HCT116 (cell line): Measurements from ENCODE around the gene NAA35. TPM values are rescaled to one million over a fixed set of nuclear protein-coding genes. Genes with fewer than 3 reads are reported as not detected.

Experiments
- ATAC-seq: fragments of 200-7000 bp; cut with Tn5 transposase; 2 replicates; pipeline ENCODE4 v1.9.1; 2020; ENCODE audit warnings: mild to moderate bottlenecking, moderate library complexity
- BruUV-seq: library from RNA; stranded (reverse); fragments of 400-500 nt; replicated peaks from 2 replicates; lab custom pipeline; 2021; lab: Mats Ljungman, UMichigan
- CTCF ChIA-PET: fragments of 300-600 bp; sonication (Branson Sonifier 250); formaldehyde crosslinking; loops from one replicate; lab custom pipeline; 2021; ENCODE audit warnings: antibody characterized with exemption; lab: Charles Lee
- POLR2A ChIA-PET: fragments of 300-600, 350-600 bp; sonication (Branson Sonifier 250); formaldehyde crosslinking; loops from one replicate; lab custom pipeline; 2021; ENCODE audit warnings: antibody characterized with exemption; lab: Charles Lee
- RAD21 ChIA-PET, 2 experiments: fragments of 300-600 bp; sonication (Branson Sonifier 250); formaldehyde crosslinking; loops; one replicate each; lab custom pipeline; 2023; ENCODE audit warnings: low total read pairs in 2 of 2; ENCODE audit not compliant: uncharacterized antibody in 2 of 2, unreplicated experiment in 2 of 2, low non-redundant PET in 1 of 2; lab: Charles Lee
- DNase-seq: peaks from one replicate; pipeline ENCODE4 v3.0.0-alpha.2; 2010; ENCODE audit warnings: low read depth, low spot score
- H2AFZ ChIP-seq: fragments of 200-600 bp; shearing (Covaris generic), sonication (generic); 2 replicates; pipeline ENCODE4 v1.6.1; 2017; ENCODE audit warnings: low read depth, mixed run types, mixed read lengths, antibody characterized with exemption, low read length; ENCODE audit not compliant: poor library complexity, severe bottlenecking
- H3K27ac ChIP-seq: 2 replicates; pipeline ENCODE4 v1.5.1; 2012; ENCODE audit warnings: low read depth, low read length
- H3K27me3 ChIP-seq: fragments of 200-600 bp; sonication (generic); 2 replicates; pipeline ENCODE4 v1.6.1; 2016; ENCODE audit warnings: mixed run types, low read length, mixed read lengths; ENCODE audit not compliant: insufficient read depth
- H3K36me3 ChIP-seq, 2 experiments: fragments of 200-500 bp in 1 of 2; fragments of 200-600 bp in 1 of 2; sonication (Bioruptor generic) in 1 of 2; sonication (generic) in 1 of 2; 2 replicates each; pipeline versions ENCODE4 v1.5.1 to v1.6.1; 2014 to 2016; ENCODE audit warnings: low read length in 2 of 2, inconsistent platforms in 1 of 2, mixed read lengths in 1 of 2, mixed run types in 1 of 2; ENCODE audit not compliant: insufficient read depth in 2 of 2, control insufficient read depth in 1 of 2
- H3K4me1 ChIP-seq, 2 experiments: fragments of 200-600 bp in 1 of 2; sonication (generic) in 1 of 2; 2 replicates each; pipeline versions ENCODE4 v1.5.1 to v1.6.1; 2012 to 2017; ENCODE audit warnings: low read length in 2 of 2, inconsistent platforms in 1 of 2, mild to moderate bottlenecking in 1 of 2, mixed read lengths in 1 of 2, mixed run types in 1 of 2, moderate library complexity in 1 of 2; ENCODE audit not compliant: insufficient read depth in 2 of 2, control insufficient read depth in 1 of 2
- H3K4me2 ChIP-seq: fragments of 200-600 bp; sonication (generic); 2 replicates; pipeline ENCODE4 v1.6.1; 2017; ENCODE audit warnings: mixed run types, low read length, mixed read lengths
- H3K4me3 ChIP-seq, 2 experiments: fragments of 200-600 bp in 1 of 2; sonication (generic) in 1 of 2; replicated peaks in 1 of 2; 2 replicates each; pipeline ENCODE4 v1.5.1; 2011 to 2016; ENCODE audit warnings: low read length in 2 of 2, control low read depth in 1 of 2, low read depth in 1 of 2, mild to moderate bottlenecking in 1 of 2, mixed read lengths in 1 of 2, mixed run types in 1 of 2
- H3K79me2 ChIP-seq: fragments of 200-600 bp; sonication (generic); 2 replicates; pipeline ENCODE4 v1.6.1; 2017; ENCODE audit warnings: mild to moderate bottlenecking, mixed run types, low read length, moderate library complexity, mixed read lengths; ENCODE audit not compliant: insufficient read depth
- H3K9ac ChIP-seq: fragments of 200-600 bp; sonication (generic); 2 replicates; pipeline ENCODE4 v1.6.1; 2016; ENCODE audit warnings: low read length, mixed read lengths
- H3K9me2 ChIP-seq: fragments of 200-600 bp; sonication (generic), shearing (Covaris generic); 2 replicates; pipeline ENCODE4 v1.6.1; 2017; ENCODE audit warnings: mixed run types, mild to moderate bottlenecking, moderate library complexity; ENCODE audit not compliant: insufficient read depth
- H3K9me3 ChIP-seq, 2 experiments: fragments of 200-500 bp in 1 of 2; fragments of 200-600 bp in 1 of 2; sonication (Bioruptor generic) in 1 of 2; sonication (generic) in 1 of 2; 2 replicates each; pipeline ENCODE4 v1.6.1; 2014 to 2017; ENCODE audit warnings: low read length in 2 of 2, mixed read lengths in 2 of 2, inconsistent platforms in 1 of 2, low read depth in 1 of 2, mild to moderate bottlenecking in 1 of 2, mixed run types in 1 of 2, moderate library complexity in 1 of 2; ENCODE audit not compliant: control insufficient read depth in 1 of 2, insufficient read depth in 1 of 2
- H4K20me1 ChIP-seq: fragments of 200-600 bp; sonication (generic), shearing (Covaris generic); 2 replicates; pipeline ENCODE4 v1.6.1; 2017; ENCODE audit warnings: mixed run types, mild to moderate bottlenecking, moderate library complexity; ENCODE audit not compliant: insufficient read depth
- CBX3 ChIP-seq: IDR thresholded peaks from 2 replicates; pipeline ENCODE4 v1.6.1; 2012; ENCODE audit warnings: low read depth
- CTCF ChIP-seq, 3 experiments: fragments of 200-600 bp in 1 of 3; sonication (generic) in 1 of 3; IDR thresholded peaks in 2 of 3; conservative IDR thresholded peaks in 1 of 3; 2 replicates each; pipeline ENCODE4 v1.5.1; 2012 to 2017; ENCODE audit warnings: low read depth in 2 of 3, low read length in 2 of 3, antibody characterized with exemption in 1 of 3, borderline replicate concordance in 1 of 3, control low read depth in 1 of 3, mild to moderate bottlenecking in 1 of 3, mixed read lengths in 1 of 3, mixed run types in 1 of 3, moderate library complexity in 1 of 3; ENCODE audit not compliant: insufficient read depth in 1 of 3
- EGR1 ChIP-seq: IDR thresholded peaks from 2 replicates; pipeline ENCODE4 v1.6.1; 2012; ENCODE audit warnings: low read depth
- POLR2AphosphoS5 ChIP-seq: IDR thresholded peaks from 2 replicates; pipeline ENCODE4 v1.6.1; 2011; ENCODE audit warnings: mild to moderate bottlenecking, low read depth, low read length, moderate library complexity
- RAD21 ChIP-seq: IDR thresholded peaks from 2 replicates; pipeline ENCODE4 v1.6.1; 2012; ENCODE audit warnings: low read depth, mild to moderate bottlenecking
- SIN3A ChIP-seq: IDR thresholded peaks from 2 replicates; pipeline ENCODE4 v1.6.1; 2012; ENCODE audit warnings: low read depth
- SP1 ChIP-seq: IDR thresholded peaks from 2 replicates; pipeline ENCODE4 v1.6.1; 2012; ENCODE audit warnings: low read depth
- SRF ChIP-seq: IDR thresholded peaks from 2 replicates; pipeline ENCODE4 v1.6.1; 2012; ENCODE audit warnings: low read depth
- TCF7L2 ChIP-seq: IDR thresholded peaks from 2 replicates; pipeline ENCODE4 v1.7.0; 2011; ENCODE audit warnings: borderline replicate concordance, inconsistent platforms; ENCODE audit not compliant: insufficient read depth, insufficient read length; ENCODE audit errors: extremely low read depth
- ZFX ChIP-seq: fragments of 450-650 bp; IDR thresholded peaks from 2 replicates; pipeline ENCODE4 v1.6.1; 2017
- ZNF274 ChIP-seq: fragments of 200-500 bp; sonication (Bioruptor generic); IDR thresholded peaks from 2 replicates; pipeline ENCODE4 v1.6.1; 2014; ENCODE audit warnings: mild to moderate bottlenecking, low read depth, low read length, inconsistent platforms
- intact Hi-C: fragments of 100-400 bp; cut with micrococcal nuclease; formaldehyde crosslinking; loops from 2 replicates; pipeline ENCODE4 v1.10.0; 2022
- total RNA-seq: library from RNA; stranded (reverse); gene quantifications from one replicate; pipeline ENCODE4 v1.2.1, GENCODE V29; 2021; ENCODE audit not compliant: unreplicated experiment

The NAA35 gene
- total RNA-seq, 1 experiment from 2014 or later: 37.0 TPM

- RAD21 ChIA-PET: no interaction called here
- Histone ChIP-seq H2AFZ (no peak overlapping the region), H3K27me3 (no peaks in the 10 kb centered on the region), H3K4me3 (no peak overlapping the region), H3K9me3 (no peaks in the 10 kb centered on the region), H3K9ac (no peak overlapping the region), H4K20me1 (no peaks in the 10 kb centered on the region), H3K79me2 (no peaks in the 10 kb centered on the region), H3K36me3 (peaks cover 32 to 45% of the 10 kb centered on the region in 2 experiments), H3K4me1 (no peaks in the 10 kb centered on the region), H3K4me2 (no peak overlapping the region), H3K9me2 (no peaks in the 10 kb centered on the region), H3K27ac (no peak overlapping the region)
- CTCF ChIA-PET: no interaction called here
- no TSS peak for BruUV-seq
- no peak for DNase-seq
- TF ChIP-seq RAD21 (no peak), CBX3 (no peak), POLR2AphosphoS5 (no peak), ZNF274 (no peak), CTCF (IDR thresholded peaks at IDR 0.05 in 2 of 3, conservative IDR thresholded peaks at IDR 0.05 in 1 of 3; ENCODE audit: borderline replicate concordance in 1 of 3, insufficient read depth in 1 of 3, low read depth in 2 of 3, low read length in 2 of 3) (no peak), SRF (no peak)
- intact Hi-C loops: no loop called here
- no peak for ATAC-seq
- POLR2A ChIA-PET: no interaction called here
Measured at GRCh38 chr9:86021166-86021565, 80.2 kb downstream of the NAA35 start.

- H2AFZ ChIP-seq: no peak overlapping the region
- ATAC-seq (no peak), DNase-seq (no peak)
- no peaks in the 10 kb centered on the region for H3K4me1 ChIP-seq
- H3K27me3 ChIP-seq: no peaks in the 10 kb centered on the region
- no peaks in the 10 kb centered on the region for H3K9me2 ChIP-seq
- no peak overlapping the region for H3K4me3 ChIP-seq
- no peak overlapping the region for H3K4me2 ChIP-seq
- ChIA-PET CTCF (no interaction called here), POLR2A (no interaction called here), RAD21 (no interaction called here)
- no peaks in the 10 kb centered on the region for H3K79me2 ChIP-seq
- H3K36me3 ChIP-seq: peaks cover 32 to 37% of the 10 kb centered on the region in 2 experiments
- no peak overlapping the region for H3K27ac ChIP-seq
- H4K20me1 ChIP-seq: no peaks in the 10 kb centered on the region
- BruUV-seq: no TSS peak
- intact Hi-C loops: no loop called here
- H3K9me3 ChIP-seq: no peaks in the 10 kb centered on the region
- H3K9ac ChIP-seq: no peak overlapping the region
- TF ChIP-seq ZFX (no peak), SP1 (no peak), ZNF274 (no peak), SRF (no peak), TCF7L2 (no peak), RAD21 (no peak), CBX3 (no peak), EGR1 (no peak), SIN3A (no peak)
Measured at GRCh38 chr9:86022687-86023266, 81.8 kb downstream of the NAA35 start.
